Stimulated activated CD8-positive, alpha-beta memory T cell treated with anti-CD3 and anti-CD28 coated beads, Interleukin-7, amount 100 ng/mL, for 4 hours (primary cell): ENCODE results near the gene ATXN1.
"Not testable (repeated sequence)": the region's sequence is repeated elsewhere in the genome, so short reads cannot be mapped to it uniquely, and the experiment has no call there.

Experiments used
- DNase-seq, 2 donors: peaks; one replicate each; pipeline ENCODE4 v3.0.0-alpha.2; 2020; ENCODE audit warnings: low read depth in 2 of 2

The ATXN1 gene

GRCh38 chr6:16474772-16475493, 286.3 kb downstream of the ATXN1 start:
- DNase-seq = no peak

GRCh38 chr6:16473908-16474771, 287.1 kb downstream of the ATXN1 start:
- no peak for DNase-seq

GRCh38 chr6:16473184-16473907, 287.9 kb downstream of the ATXN1 start:
- no peak for DNase-seq

GRCh38 chr6:16472349-16473069, 288.8 kb downstream of the ATXN1 start:
- no peak for DNase-seq

GRCh38 chr6:16471910-16472297, 289.4 kb downstream of the ATXN1 start:
- DNase-seq = no peak

- no peak for DNase-seq
These were observed 289.9 kb downstream of the ATXN1 start for GRCh38 chr6:16471222-16471909.

- no peak for DNase-seq
These were observed 290.6 kb downstream of the ATXN1 start for GRCh38 chr6:16470502-16471221.

- no peak for DNase-seq
These were observed 292.2 kb downstream of the ATXN1 start for GRCh38 chr6:16468991-16469615.

- DNase-seq = no peak
These were observed 294.3 kb downstream of the ATXN1 start for GRCh38 chr6:16466800-16467553.

- no peak for DNase-seq
These were observed 297.2 kb downstream of the ATXN1 start for GRCh38 chr6:16464045-16464444.

- DNase-seq = not testable (repeated sequence)
These were observed 298.0 kb downstream of the ATXN1 start for GRCh38 chr6:16463246-16463645.

GRCh38 chr6:16461491-16461890, 299.8 kb downstream of the ATXN1 start:
- DNase-seq = no peak

GRCh38 chr6:16459472-16459871, 301.8 kb downstream of the ATXN1 start:
- DNase-seq = not testable (repeated sequence)

- DNase-seq = no peak
These were observed 308.9 kb downstream of the ATXN1 start for GRCh38 chr6:16452348-16452747.

- DNase-seq = no peak
These were observed 310.4 kb downstream of the ATXN1 start for GRCh38 chr6:16450821-16451220.

GRCh38 chr6:16450285-16450684, 311.0 kb downstream of the ATXN1 start:
- DNase-seq = no peak

- no peak for DNase-seq
These were observed 315.0 kb downstream of the ATXN1 start for GRCh38 chr6:16446273-16446672.

- no peak for DNase-seq
These were observed 319.2 kb downstream of the ATXN1 start for GRCh38 chr6:16442031-16442430.

GRCh38 chr6:16441262-16441661, 320.0 kb downstream of the ATXN1 start:
- DNase-seq = no peak
